Activated CD4-positive, alpha-beta T cell treated with anti-CD3 and anti-CD28 coated beads, Interleukin-2, amount 50 U/mL, for 4 hours (primary cell): ENCODE data around the gene CDSN.

Source experiments
- DNase-seq, 2 experiments: peaks; one replicate each; pipeline ENCODE4 v3.0.0-alpha.2; 2020

Gene CDSN

DNA sequence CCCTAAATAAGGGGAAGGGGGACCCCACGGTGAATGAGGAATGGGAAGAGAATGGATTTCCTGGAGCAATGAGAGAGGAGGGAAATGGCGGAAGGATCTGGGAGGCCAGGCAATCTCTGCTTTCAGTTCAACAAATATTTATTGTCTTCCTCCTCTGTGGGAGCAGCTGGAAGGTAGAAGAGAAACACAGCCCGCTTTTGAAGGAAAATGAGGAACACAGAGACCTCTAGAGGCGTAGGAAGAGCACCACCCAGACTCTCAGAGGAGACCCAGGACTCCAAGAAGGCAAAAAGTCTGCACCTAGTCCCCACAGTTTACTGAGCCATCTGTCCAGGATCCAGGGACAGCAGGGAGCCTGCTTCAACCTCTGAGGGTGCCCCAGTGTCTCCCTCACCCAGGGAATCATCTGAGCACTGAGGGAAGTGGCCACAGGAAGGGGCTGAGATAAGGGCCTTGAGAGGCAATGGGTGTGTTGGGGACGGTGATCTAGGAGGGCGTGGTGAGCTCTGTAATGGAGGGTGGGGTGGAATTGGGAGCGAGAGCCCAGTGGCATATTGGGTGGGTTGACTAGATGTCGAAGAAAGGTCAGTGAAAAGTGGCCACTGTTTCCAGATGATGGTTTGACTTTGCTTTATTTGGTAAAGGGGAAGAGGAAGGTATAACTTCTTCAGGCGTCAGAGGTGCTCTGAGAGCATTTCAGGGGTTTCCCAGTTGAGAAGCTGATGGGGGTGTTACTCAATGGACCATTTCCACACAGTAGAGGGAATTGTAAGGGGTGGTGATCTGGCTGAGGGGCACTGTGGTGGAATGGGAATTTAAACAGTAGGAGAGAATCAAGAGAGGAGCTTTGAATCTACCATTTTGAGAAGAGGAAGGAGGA is 5.0 kb downstream of the CDSN start:
- DNase-seq, result no peak

- no peak for DNase-seq
Observed at GRCh38 chr6:31114541-31114878, 5.7 kb downstream of the CDSN start, which contains the start of gene PSORS1C1. TSS of gene PSORS1C1 (plus strand) at chr6:31114800. CDS start at chr6:31129633, 14,833 bp downstream.

DNA sequence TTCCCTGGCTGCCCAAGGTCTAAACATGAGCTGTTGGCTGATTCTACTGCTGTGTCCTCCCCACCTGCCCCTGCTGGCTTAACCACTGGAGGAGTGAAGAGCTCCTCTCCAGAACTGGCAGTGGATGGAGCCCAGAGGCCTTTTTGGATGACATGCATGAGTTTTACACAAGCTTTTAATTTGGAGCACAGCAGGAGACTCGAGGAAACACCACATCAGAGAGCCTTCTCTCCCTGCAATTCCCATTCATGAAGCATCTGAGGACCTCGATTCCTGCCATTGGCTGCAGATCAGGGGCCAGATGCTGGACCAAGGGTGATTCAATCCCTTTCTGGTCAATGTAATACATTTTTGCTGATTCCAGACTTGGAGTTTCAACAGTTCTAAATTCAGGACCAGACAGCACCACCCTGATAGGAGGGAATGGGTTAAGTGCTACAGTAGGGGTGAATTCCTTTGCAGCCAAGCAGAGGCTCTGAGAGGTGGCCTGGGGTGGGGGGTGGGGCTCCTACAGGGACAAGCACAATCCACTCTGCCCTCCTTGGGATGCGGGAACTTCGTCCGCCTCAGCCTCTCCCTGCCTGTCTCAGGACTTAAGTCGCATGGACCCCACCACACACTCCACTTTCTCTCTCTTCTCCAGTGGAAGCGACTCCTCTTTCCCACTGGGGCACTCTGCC is 6.2 kb downstream of the CDSN start:
- DNase-seq, result no peak

GRCh38 chr6:31112478-31112877 is 7.8 kb downstream of the CDSN start, which contains the start of gene C6orf15:
TSS of gene C6orf15 (minus strand) at chr6:31112575. CDS start at chr6:31112555, 20 bp downstream.
- DNase-seq, result no peak

DNA sequence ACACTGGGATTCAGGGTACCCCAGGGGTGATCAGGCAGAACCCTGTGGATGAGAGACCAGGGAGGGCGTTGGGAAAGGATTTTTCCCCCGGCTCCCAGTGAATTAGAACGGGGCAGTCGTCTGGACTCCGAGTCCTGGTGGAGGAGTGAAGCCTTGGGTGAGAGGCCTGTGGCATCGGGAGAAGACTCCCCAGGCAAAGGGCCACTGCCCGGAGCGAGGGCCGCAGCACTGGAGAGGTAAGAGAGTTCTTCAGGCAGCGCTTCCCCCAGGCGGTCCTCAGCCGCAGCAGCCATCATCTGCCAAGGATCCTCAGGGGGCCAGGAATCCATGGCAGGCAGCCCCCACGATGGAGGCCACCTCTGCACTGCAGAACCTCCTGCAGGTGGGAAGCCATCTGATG is 8.5 kb downstream of the CDSN start:
- DNase-seq, result no peak

GRCh38 chr6:31110825-31111582 is 9.2 kb downstream of the CDSN start:
- no peak for DNase-seq

- DNase-seq, result no peak
Observed at GRCh38 chr6:31107052-31107451, 13.2 kb downstream of the CDSN start.

DNA sequence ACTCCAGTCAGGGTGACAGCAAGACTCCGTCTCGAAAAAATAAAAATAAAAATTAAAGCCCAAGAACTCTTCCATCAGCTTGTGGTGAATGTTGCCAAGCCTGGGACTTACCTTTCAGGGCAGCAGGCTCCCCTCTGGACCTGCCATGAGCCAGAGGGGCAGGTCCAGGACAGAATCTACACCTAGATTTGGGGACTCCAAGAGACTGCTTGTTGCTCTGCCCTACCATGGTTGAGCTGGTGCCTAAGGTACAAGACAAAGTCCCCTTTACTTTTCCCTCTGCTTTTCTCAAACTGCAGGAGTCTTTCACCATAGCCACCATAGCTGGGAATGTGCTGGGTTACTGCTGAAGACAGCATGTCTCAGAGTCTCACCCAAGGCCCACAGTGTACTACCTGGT is 17.1 kb downstream of the CDSN start:
- no peak for DNase-seq

- DNase-seq, result no peak
Observed at GRCh38 chr6:31098449-31098938, 21.8 kb downstream of the CDSN start.

- no peak for DNase-seq
Observed at GRCh38 chr6:31096656-31097055, 23.6 kb downstream of the CDSN start.

DNA sequence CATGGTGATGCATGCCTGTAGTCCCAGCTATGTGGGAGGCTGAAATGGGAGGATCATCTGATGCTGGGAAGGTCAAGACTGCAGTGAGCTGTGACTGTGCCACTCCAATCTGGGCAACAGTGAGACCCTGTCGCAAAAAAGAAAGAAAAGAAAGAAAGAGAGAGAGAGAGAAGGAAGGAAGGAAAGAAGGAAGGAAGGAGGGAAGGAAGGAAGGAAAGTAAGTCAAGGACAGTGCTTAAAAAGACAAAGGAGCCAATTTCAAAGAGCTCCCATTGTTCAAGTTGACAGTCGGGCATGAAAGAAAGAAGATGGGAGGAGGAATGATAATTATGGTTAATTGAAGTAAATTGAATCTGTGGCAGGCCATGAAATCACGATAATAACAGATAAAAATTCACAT is 24.0 kb downstream of the CDSN start:
- no peak for DNase-seq

- peak in 1 of 2 experiments; percentile 16 for DNase-seq
Observed at GRCh38 chr6:31094389-31094881, 25.8 kb downstream of the CDSN start.

- DNase-seq, result no peak
Observed at GRCh38 chr6:31092769-31093505, 27.3 kb downstream of the CDSN start.

DNA sequence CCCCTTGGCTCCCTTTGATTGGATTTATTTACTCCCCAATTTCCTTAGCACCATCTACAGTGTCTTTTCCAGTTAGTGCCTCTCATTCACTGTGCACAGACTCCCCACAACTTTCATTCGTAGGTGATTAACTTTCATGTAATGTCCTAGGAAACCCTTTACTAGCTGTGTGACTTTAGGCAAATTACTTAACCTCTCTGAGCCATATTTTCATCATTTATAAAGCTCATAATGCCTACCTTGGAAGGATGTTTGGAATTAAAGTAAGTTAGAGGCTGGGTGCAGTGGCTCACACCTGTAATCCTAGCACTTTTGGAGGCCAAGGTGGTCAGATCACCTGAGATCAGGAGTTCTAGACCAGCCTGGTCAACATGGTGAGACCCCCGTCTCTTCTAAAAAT is 28.0 kb downstream of the CDSN start:
- DNase-seq, result no peak

- no peak for DNase-seq
Observed at GRCh38 chr6:31091680-31092079, 28.6 kb downstream of the CDSN start.

GRCh38 chr6:31090973-31091364 is 29.3 kb downstream of the CDSN start:
- no peak for DNase-seq

GRCh38 chr6:31090275-31090972 is 29.8 kb downstream of the CDSN start:
- no peak for DNase-seq

- DNase-seq, result peak; percentile 91 to 94
Observed at GRCh38 chr6:31087494-31088089, 32.7 kb downstream of the CDSN start.

DNA sequence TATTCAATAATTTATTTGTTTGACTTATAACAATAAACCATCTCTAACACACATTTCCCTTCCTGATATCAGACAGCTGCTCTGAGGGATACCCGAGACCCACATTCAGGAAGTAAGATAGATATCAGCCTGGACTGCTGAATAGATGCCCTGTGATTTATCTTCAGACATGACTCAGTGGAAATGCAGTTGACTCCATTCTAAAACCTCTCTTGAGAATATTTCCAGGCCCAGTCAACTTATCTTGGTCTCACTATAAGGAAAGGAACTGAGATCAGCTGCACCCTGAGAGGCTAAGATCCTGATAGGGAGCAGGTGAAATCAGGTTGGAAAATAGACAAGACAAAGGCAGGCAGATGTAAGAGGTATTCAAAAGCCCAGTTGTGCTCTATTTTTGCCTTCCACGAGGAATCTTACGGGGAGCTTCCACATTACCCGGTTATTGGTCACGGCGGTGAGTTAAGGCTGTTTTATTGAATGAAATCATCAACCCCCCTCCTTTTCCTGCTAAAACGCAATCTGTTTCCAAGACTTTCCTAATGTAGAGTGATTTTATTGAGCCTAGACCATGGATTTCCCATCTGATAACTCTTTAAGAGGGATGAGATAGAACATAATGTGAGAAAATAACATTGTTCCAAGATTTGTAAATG is 33.3 kb downstream of the CDSN start:
- no peak for DNase-seq

GRCh38 chr6:31083742-31084354 is 36.4 kb downstream of the CDSN start:
- peak; percentile 16 to 24 for DNase-seq
